ENCODE results near the gene RNF168.

DNA sequence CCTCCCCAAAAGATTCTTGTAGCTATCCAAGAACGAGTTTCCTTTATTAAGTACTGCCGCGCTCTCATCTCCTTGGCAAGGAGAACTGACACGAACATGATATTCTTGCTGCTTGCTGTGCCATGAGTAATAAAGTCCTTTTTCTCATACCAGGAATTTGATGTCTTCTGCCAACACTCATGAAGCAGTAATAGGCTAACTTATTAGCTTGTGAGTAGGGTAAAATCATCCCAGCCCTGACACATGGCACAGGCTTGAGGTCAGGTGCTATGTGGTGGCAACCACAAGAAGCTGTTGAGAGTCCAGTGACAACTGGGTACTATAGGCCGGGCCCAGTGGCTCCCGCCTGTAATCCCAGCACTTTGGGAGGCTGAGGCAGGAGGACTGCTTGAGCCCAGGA, 48.6 kb downstream of the RNF168 start:
- TF ChIP-seq CTCF (IDR thresholded peaks at IDR 0.05) = no peak
- TF ChIP-seq POLR2A (IDR thresholded peaks at IDR 0.05) = no peak

Measured in ovary (tissue), 3 donors.